ENCODE results near the gene FUZ. TPM values are rescaled to one million over a fixed set of nuclear protein-coding genes. Genes with fewer than 3 reads are reported as not detected.
A peak's percentile ranks its signal among the peaks of the same experiment; 100 is the strongest.

FUZ gene
- total RNA-seq, 4 donors from 2014 or later = 14.1 to 38.0 (median 23.4) TPM

- Histone ChIP-seq H3K9me3 (no peaks in the 10 kb centered on the region), H3K4me1 (peaks cover 28 to 54% (median 36%) of the 10 kb centered on the region in 4 donors)
- TF ChIP-seq POLR2AphosphoS5 (IDR thresholded peaks at IDR 0.05) = no peak
- TF ChIP-seq CTCF (IDR thresholded peaks at IDR 0.05) = no peak
- no peak for TF ChIP-seq EP300 (IDR thresholded peaks at IDR 0.05)
- no peak for TF ChIP-seq POLR2A (IDR thresholded peaks at IDR 0.05; ENCODE audit: low read depth)
These were observed 42.6 kb downstream of the FUZ start for GRCh38 chr19:49770529-49770928.

GRCh38 chr19:49767967-49768581 lies 45.0 kb downstream of the FUZ start:
- 63% methylated on average over 11 of the region's 12 CpGs for WGBS
- Histone ChIP-seq H3K9me3 (no peaks in the 10 kb centered on the region), H3K27me3 (no peaks in the 10 kb centered on the region), H3K36me3 (peaks cover 0 to 5% (median 0%) of the 10 kb centered on the region in 4 donors), H3K4me1 (peaks cover 33 to 49% (median 40%) of the 10 kb centered on the region in 4 donors), H3K27ac (replicated peaks in 1 of 4) (peak overlapping the region in 3 of 4 donors; percentile 89 to 93 (median 91)), H3K4me3 (peak overlapping the region; percentile 84 to 93 (median 89))
- intact Hi-C loops (cut with DNase I) = loop anchor here (5.0 kb wide), 1 partner anchor 34 kb away; no protein-coding TSS in a partner anchor
- DNase-seq (ENCODE audit: extremely low spot score) = no peak
- TF ChIP-seq POLR2A (IDR thresholded peaks at IDR 0.05; ENCODE audit: low read depth) = no peak
- no peak for TF ChIP-seq EP300 (IDR thresholded peaks at IDR 0.05)
- TF ChIP-seq POLR2AphosphoS5 (IDR thresholded peaks at IDR 0.05) = no peak
- no peak for TF ChIP-seq CTCF (IDR thresholded peaks at IDR 0.05)

More at GRCh38 chr19:49770529-49770928, 42.6 kb downstream of the FUZ start:
- Histone ChIP-seq H3K27me3 (no peaks in the 10 kb centered on the region), H3K27ac (replicated peaks in 1 of 4) (no peak overlapping the region), H3K4me3 (no peak overlapping the region), H3K36me3 (peaks cover 0 to 14% (median 6%) of the 10 kb centered on the region in 4 donors)
- no peak for DNase-seq (ENCODE audit: extremely low spot score)
- intact Hi-C loops (cut with DNase I) = no loop called here
- WGBS = 80% methylated on average over 8 of the region's 8 CpGs

GRCh38 chr19:49767381-49767780 lies 45.7 kb downstream of the FUZ start:
- Histone ChIP-seq H3K36me3 (peaks cover 0 to 5% (median 0%) of the 10 kb centered on the region in 4 donors), H3K9me3 (no peaks in the 10 kb centered on the region), H3K27ac (replicated peaks in 1 of 4) (peak overlapping the region; percentile 89 to 93 (median 90)), H3K4me1 (peaks cover 33 to 43% (median 38%) of the 10 kb centered on the region in 4 donors), H3K27me3 (no peaks in the 10 kb centered on the region), H3K4me3 (peak overlapping the region; percentile 84 to 93 (median 89))
- DNase-seq (ENCODE audit: extremely low spot score) = no peak
- WGBS = 1% methylated on average over 9 of the region's 9 CpGs
- TF ChIP-seq POLR2A (IDR thresholded peaks at IDR 0.05; ENCODE audit: low read depth) = no peak
- TF ChIP-seq CTCF (IDR thresholded peaks at IDR 0.05) = no peak
- TF ChIP-seq POLR2AphosphoS5 (IDR thresholded peaks at IDR 0.05) = no peak
- no peak for TF ChIP-seq EP300 (IDR thresholded peaks at IDR 0.05)
- intact Hi-C loops (cut with DNase I) = loop anchor here (5.0 kb wide), 1 partner anchor 35 kb away; no protein-coding TSS in a partner anchor

GRCh38 chr19:49766930-49767299 lies 46.2 kb downstream of the FUZ start, which contains the start of gene AP2A1:
Gene AP2A1 (plus strand): TSS chr19:49767001. CDS start chr19:49767134, 133 bp downstream.
- 2% methylated on average over 16 of the region's 38 CpGs for WGBS
- no peak for DNase-seq (ENCODE audit: extremely low spot score)
- H3K27me3 ChIP-seq = no peaks in the 10 kb centered on the region
- intact Hi-C loops (cut with DNase I) = loop anchor here (5.0 kb wide), 1 partner anchor 35 kb away; no protein-coding TSS in a partner anchor
- peak within 1 kb of the TSS; percentile 84 to 93 (median 89) for H3K4me3 ChIP-seq
- peaks cover 33 to 43% (median 38%) of the 10 kb centered on the region in 4 donors for H3K4me1 ChIP-seq
- no peaks in the 10 kb centered on the region for H3K9me3 ChIP-seq
- H3K27ac ChIP-seq (replicated peaks in 1 of 4) = peak within 1 kb of the TSS; percentile 89 to 93 (median 90)
- peaks cover 0 to 5% (median 0%) of the 10 kb centered on the region in 4 donors for H3K36me3 ChIP-seq
- TF ChIP-seq POLR2AphosphoS5 (IDR thresholded peaks at IDR 0.05) = peak; percentile 42 to 84
- no peak for TF ChIP-seq CTCF (IDR thresholded peaks at IDR 0.05)
- no peak for TF ChIP-seq POLR2A (IDR thresholded peaks at IDR 0.05; ENCODE audit: low read depth)
- no peak for TF ChIP-seq EP300 (IDR thresholded peaks at IDR 0.05)
